Upper lobe of right lung (tissue), 1 donor: ENCODE measurements around the gene COL4A3. TPM values are rescaled to one million over a fixed set of nuclear protein-coding genes. Genes with fewer than 3 reads are reported as not detected.
A peak's percentile ranks its signal among the peaks of the same experiment; 100 is the strongest.

Source experiments
- ATAC-seq: fragments of 200-7000 bp; cut with Tn5 transposase; one replicate; pipeline ENCODE4 v1.9.1; 2020; ENCODE audit warnings: mild to moderate bottlenecking, moderate library complexity
- DNase-seq: peaks from one replicate; pipeline ENCODE4 v3.0.0-alpha.2; 2020
- H3K27ac ChIP-seq: fragments of 200-600 bp; one replicate; pipeline ENCODE4 v1.8.0; 2022
- H3K27me3 ChIP-seq: fragments of 200-600 bp; one replicate; pipeline ENCODE4 v1.8.0; 2022; ENCODE audit warnings: mild to moderate bottlenecking
- H3K36me3 ChIP-seq: fragments of 200-600 bp; one replicate; pipeline ENCODE4 v1.8.0; 2022
- H3K4me1 ChIP-seq: fragments of 200-600 bp; one replicate; pipeline ENCODE4 v1.8.0; 2022
- H3K4me3 ChIP-seq: fragments of 200-600 bp; one replicate; pipeline ENCODE4 v1.8.0; 2022; ENCODE audit warnings: mild to moderate bottlenecking
- H3K9me3 ChIP-seq: fragments of 200-600 bp; one replicate; pipeline ENCODE4 v1.8.0; 2022
- CTCF ChIP-seq: fragments of 200-600 bp; IDR thresholded peaks from one replicate; pipeline ENCODE4 v1.8.0; 2022; ENCODE audit warnings: antibody characterized with exemption
- intact Hi-C: fragments of 100-400 bp; cut with DNase I; formaldehyde crosslinking; loops from one replicate; pipeline ENCODE4 v1.11.0; 2022
- total RNA-seq: library from RNA; stranded (reverse); fragmentation: NEBNext Ultra II Directional; extraction: Animal tissue kit (Norgen Biotek cat#: 25700); gene quantifications from one replicate; pipeline ENCODE4 v1.2.1, GENCODE V29; 2021
- donor health status: DM: no; HTN: yes; CAD: no; lungs with severe emphysema.

The COL4A3 gene
- total RNA-seq, 1 donor from 2014 or later: 46.4 TPM

- no peaks in the 10 kb centered on the region for H3K9me3 ChIP-seq
- TF ChIP-seq CTCF: no peak
- DNase-seq (no peak), ATAC-seq (peak; percentile 40)
- intact Hi-C loops: no loop called here
- H3K27me3 ChIP-seq: no peaks in the 10 kb centered on the region
- no peak overlapping the region for H3K27ac ChIP-seq
- no peak overlapping the region for H3K4me3 ChIP-seq
- no peaks in the 10 kb centered on the region for H3K4me1 ChIP-seq
- peaks cover 40% of the 10 kb centered on the region for H3K36me3 ChIP-seq
Observed at GRCh38 chr2:227335713-227336112, 171.3 kb downstream of the COL4A3 start.

- Histone ChIP-seq H3K4me3 (no peak overlapping the region), H3K27me3 (no peaks in the 10 kb centered on the region), H3K36me3 (peaks cover 35% of the 10 kb centered on the region), H3K27ac (no peak overlapping the region), H3K4me1 (no peaks in the 10 kb centered on the region), H3K9me3 (no peaks in the 10 kb centered on the region)
- no peak for ATAC-seq
- no peak for TF ChIP-seq CTCF
- intact Hi-C loops: no loop called here
- no peak for DNase-seq
Observed at GRCh38 chr2:227337442-227337841, 173.0 kb downstream of the COL4A3 start.

GRCh38 chr2:227339098-227339599 is 174.7 kb downstream of the COL4A3 start:
- no peak for ATAC-seq
- intact Hi-C loops: no loop called here

GRCh38 chr2:227340106-227340505 is 175.7 kb downstream of the COL4A3 start:
- Histone ChIP-seq H3K36me3 (peaks cover 29% of the 10 kb centered on the region), H3K27me3 (no peaks in the 10 kb centered on the region), H3K27ac (no peak overlapping the region), H3K4me1 (no peaks in the 10 kb centered on the region), H3K4me3 (no peak overlapping the region), H3K9me3 (no peaks in the 10 kb centered on the region)
- ATAC-seq (no peak), DNase-seq (no peak)
- intact Hi-C loops: no loop called here
- no peak for TF ChIP-seq CTCF

More at GRCh38 chr2:227339098-227339599, 174.7 kb downstream of the COL4A3 start:
- H3K27ac ChIP-seq: no peak overlapping the region
- H3K4me3 ChIP-seq: no peak overlapping the region
- no peak for DNase-seq
- no peaks in the 10 kb centered on the region for H3K27me3 ChIP-seq
- no peak for TF ChIP-seq CTCF
- peaks cover 33% of the 10 kb centered on the region for H3K36me3 ChIP-seq
- H3K9me3 ChIP-seq: no peaks in the 10 kb centered on the region
- H3K4me1 ChIP-seq: no peaks in the 10 kb centered on the region

- DNase-seq (no peak), ATAC-seq (no peak)
- peaks cover 39% of the 10 kb centered on the region for H3K36me3 ChIP-seq
- no peak overlapping the region for H3K27ac ChIP-seq
- H3K27me3 ChIP-seq: no peaks in the 10 kb centered on the region
- no peak for TF ChIP-seq CTCF
- no peaks in the 10 kb centered on the region for H3K9me3 ChIP-seq
- no peak overlapping the region for H3K4me3 ChIP-seq
- no peaks in the 10 kb centered on the region for H3K4me1 ChIP-seq
- intact Hi-C loops: no loop called here
Observed at GRCh38 chr2:227341553-227341952, 177.1 kb downstream of the COL4A3 start.

GRCh38 chr2:227344231-227344630 is 179.8 kb downstream of the COL4A3 start:
- DNase-seq: no peak
- intact Hi-C loops: no loop called here
- no peak for ATAC-seq
- H3K4me1 ChIP-seq: no peaks in the 10 kb centered on the region
- no peak overlapping the region for H3K27ac ChIP-seq
- H3K9me3 ChIP-seq: no peaks in the 10 kb centered on the region
- no peaks in the 10 kb centered on the region for H3K27me3 ChIP-seq
- H3K4me3 ChIP-seq: no peak overlapping the region
- TF ChIP-seq CTCF: no peak
- peaks cover 46% of the 10 kb centered on the region for H3K36me3 ChIP-seq
